Erythroblast (primary cell): ENCODE results near the gene ANKMY1.
"Not testable (repeated sequence)": the region's sequence is repeated elsewhere in the genome, so short reads cannot be mapped to it uniquely, and the experiment has no call there.

Experiments
- DNase-seq, 2 experiments: peaks; one replicate each; lab custom pipeline; 2025; lab: John Stamatoyannopoulos, UW
- GATA1 ChIP-seq: IDR thresholded peaks from 2 replicates; pipeline ENCODE4 v1.6.1; 2011; ENCODE audit warnings: low read depth, mild to moderate bottlenecking, control low read depth, low read length, moderate library complexity
- POLR2A ChIP-seq: IDR thresholded peaks from 2 replicates; pipeline ENCODE4 v1.6.1; 2011; ENCODE audit warnings: mild to moderate bottlenecking, low read length

Gene ANKMY1

DNA sequence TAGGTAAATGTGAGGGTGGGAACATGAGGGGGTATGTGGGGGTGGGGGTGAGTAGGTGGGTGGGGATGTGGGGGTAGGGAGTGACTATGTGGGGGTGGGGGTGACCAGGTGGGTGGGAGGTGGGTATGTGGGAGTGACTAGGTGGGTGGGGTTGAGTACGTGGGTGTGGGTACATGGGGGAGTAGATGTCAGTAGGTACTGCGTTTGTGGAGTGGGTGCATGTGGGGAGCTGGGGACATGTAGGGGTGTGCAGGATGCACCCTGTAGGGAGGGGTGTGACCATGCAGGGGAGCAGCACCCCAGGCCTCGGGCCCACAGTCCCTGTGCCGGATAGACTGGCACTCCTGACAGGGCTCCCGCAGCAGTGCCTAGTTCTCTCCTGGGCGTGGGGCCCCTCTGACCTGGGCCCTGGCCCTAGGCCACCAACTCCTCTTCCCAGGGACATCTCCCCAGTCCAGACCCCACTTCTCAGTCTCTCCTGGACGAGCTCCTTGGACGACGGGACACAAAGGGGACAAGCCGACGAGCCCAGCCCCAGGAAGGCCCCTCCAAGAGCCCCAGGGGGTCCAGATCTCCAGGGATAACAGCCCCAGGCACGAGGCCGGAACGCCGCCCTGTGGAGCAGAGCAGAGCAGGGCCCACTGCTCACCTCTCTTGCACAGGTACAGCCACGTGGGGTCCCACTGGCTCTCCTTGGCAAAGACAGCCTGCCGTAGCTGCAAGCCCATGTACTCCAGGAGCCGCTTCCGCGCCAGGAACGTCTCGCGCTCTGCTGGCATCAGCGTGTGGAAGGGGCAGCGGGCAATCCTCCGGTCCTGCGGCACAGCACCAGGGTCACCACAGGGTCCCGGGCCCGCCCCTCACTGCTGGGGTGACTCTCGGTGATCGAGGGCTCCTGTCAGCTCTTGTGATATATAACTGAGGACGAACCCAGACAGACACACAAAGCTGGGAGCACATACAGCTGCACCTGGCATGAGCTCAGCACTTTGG is 58.2 kb downstream of the ANKMY1 start:
- TF ChIP-seq GATA1 (no peak), POLR2A (no peak)
- DNase-seq: no peak

DNA sequence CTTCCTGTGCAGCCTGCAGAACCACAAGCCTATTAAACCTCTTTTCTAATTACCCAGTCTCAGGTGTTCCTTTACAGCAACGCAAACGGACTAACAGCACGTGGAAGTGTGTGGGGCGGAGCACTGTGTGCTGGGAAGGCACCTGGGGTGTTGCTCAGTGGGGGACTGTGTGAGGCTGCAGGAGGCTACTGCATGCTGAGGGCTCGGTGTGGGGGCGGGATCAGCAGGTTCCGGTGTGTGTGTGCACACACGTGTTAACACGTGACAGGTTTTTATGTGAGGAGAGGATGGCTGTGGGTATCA is 58.9 kb downstream of the ANKMY1 start:
- DNase-seq: no peak
- TF ChIP-seq POLR2A: no peak
- no peak for TF ChIP-seq GATA1

DNA sequence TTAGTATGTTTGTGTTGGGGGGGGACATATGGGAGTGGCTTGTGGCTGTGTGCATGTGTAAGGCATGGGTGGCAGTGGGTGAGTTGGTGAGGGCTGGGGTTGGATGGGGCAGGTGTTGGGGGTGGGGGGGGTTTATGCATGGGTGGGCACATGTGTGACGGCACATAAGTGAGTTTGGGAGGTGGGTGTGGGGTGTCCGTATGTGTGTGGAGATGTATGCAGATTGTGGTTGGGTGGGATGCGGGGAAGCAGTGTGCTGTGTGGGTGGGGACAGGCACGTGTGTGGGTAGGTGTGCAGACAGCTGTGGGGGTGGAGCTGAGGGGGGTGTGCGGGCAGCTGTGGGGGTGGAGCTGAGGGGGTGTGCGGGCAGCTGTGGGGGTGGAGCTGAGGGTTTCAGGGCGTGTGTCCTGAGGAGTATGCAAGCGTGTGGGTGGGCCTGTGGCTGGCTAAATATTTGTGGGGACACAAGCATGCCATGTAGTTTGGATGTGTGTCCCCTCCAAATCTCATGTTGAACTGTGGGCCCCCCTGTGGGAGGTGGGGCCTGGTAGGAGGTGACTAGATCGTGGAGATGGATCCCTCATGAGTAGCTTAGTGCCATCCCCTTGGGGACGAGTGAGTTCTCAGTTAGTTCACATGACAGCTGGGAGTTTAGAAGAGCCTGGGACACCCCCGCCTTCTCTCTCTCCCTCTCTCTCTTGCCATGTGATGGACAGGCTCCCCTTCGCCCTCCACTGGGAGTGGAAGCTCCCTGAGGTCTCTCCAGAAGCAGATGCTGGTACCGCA is 59.4 kb downstream of the ANKMY1 start:
- no peak for DNase-seq
- TF ChIP-seq POLR2A (no peak), GATA1 (no peak)

DNA sequence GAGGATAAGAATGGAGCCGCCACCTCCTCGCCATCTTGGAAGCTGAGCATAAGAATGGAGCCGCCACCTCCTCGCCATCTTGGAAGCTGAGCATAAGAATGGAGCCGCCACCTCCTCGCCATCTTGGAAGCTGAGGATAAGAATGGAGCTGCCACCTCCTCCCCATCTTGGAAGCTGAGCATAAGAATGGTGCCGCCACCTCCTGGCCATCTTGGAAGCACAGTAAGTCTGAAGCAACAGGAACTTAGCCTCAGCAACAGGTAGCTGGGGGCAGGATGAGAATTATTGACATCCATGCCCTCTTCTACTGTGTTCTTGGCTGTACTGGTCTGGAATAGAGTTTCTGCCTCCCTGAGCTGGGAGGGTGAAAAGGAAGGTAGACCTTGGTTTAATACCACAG is 60.7 kb downstream of the ANKMY1 start:
- DNase-seq: peak in 1 of 2 experiments; percentile 33

DNA sequence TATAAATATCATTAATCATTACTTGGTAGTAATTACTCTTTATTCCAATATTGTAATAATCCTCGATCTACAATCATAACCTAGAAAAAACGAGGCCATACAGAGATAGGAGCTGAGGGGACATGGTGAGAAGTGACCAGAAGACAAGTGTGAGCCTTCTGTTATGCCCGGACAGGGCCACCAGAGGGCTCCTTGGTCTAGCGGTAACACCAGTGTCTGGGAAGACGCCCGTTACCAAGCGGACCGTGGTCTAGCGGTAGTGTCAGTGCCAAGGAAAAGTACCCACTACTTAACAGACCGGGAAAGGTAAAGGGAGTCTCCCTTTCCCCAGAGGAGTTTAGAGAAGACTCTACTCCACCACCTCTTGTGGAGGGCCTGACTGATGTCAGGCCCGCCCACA is 62.8 kb downstream of the ANKMY1 start:
- DNase-seq: not testable (repeated sequence)

DNA sequence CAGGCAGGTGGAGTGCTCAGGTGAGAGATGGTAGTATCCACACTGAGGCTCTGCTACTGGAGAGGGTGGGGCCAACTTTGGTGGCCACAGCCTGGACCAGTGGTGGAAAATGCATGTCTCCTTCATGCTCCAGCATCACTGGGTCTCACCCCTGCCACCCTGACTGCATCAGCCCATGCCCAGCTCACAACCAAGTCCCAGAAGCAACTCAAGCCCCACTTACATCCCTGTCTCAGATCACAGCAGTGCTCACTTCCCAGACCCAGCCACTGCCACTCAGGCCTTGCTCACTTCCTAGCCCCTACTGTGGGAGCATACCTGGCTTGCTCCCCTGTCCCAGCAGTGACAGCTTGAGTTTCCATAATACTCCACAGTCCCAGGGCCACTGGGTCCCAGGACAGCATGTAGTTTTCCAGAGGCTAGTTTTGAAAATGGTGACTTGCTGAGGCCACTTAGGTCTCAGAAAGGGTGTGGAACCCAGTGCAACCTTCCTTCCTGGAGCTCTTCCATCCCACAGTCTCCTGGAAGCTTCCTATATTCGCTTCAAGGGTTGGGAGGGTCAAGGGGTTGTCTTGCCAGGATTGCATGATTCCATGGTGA is 63.5 kb downstream of the ANKMY1 start:
- no peak for DNase-seq
- TF ChIP-seq POLR2A (no peak), GATA1 (no peak)

DNA sequence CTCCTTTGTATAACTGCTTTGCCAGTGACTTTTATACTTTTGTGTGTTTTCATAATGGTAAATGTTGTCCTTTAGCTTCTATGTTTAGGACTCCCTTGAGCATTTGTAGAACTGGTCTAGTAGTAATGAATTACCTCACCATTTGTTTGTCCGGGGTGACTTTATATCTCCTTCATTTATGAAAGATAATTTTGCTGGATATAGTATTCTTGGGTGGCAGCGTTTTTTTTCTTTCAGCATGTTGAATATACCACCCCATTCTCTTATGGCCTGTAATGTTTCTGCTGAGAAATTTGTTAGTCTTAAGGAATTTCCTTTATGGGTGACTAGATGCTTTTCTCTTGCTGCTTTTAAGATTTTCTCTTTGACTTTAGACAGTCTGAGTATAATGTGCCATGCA is 66.3 kb downstream of the ANKMY1 start:
- DNase-seq: no peak
- TF ChIP-seq GATA1 (no peak), POLR2A (no peak)

DNA sequence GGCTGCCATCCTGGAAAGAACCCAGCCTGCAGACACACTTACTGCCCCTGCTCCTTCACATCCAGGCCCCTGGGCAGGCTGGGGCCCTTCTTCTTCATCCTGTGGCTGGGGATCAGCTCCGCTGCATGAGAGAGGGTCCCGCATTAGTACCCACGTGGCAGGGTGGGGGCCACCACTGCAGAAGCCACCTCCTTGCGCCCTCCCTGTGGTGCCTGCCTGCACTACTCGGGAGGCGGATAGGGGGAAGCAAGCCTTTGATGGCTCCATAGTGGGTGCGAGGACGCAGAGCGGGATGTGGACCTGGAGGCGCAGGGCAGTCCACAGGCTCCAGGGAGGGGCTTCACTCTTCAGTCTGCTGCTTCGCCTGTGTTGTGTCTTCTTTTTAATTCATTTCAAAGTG is 75.6 kb downstream of the ANKMY1 start:
- TF ChIP-seq GATA1: no peak
- TF ChIP-seq POLR2A: no peak
- no peak for DNase-seq

DNA sequence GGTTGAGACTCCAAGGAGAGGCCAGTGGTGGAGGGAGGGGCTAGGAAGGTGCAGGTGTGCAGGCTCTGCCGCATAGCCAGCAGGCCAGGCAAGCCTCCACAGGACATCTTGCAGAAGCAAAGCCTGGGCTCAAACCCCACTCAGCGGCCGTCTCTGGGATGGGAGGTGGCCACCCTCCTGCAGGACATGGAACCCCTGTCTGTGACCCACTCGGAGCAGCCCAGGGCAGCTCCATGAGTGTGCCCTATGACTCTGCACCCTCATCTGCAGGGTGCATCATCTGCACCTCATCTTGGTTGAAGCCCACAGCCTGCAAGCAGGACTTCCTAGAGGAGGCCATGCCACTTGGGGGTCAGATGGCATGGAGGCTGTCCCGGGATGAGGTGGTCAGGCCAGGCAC is 76.1 kb downstream of the ANKMY1 start:
- TF ChIP-seq POLR2A (no peak), GATA1 (no peak)

DNA sequence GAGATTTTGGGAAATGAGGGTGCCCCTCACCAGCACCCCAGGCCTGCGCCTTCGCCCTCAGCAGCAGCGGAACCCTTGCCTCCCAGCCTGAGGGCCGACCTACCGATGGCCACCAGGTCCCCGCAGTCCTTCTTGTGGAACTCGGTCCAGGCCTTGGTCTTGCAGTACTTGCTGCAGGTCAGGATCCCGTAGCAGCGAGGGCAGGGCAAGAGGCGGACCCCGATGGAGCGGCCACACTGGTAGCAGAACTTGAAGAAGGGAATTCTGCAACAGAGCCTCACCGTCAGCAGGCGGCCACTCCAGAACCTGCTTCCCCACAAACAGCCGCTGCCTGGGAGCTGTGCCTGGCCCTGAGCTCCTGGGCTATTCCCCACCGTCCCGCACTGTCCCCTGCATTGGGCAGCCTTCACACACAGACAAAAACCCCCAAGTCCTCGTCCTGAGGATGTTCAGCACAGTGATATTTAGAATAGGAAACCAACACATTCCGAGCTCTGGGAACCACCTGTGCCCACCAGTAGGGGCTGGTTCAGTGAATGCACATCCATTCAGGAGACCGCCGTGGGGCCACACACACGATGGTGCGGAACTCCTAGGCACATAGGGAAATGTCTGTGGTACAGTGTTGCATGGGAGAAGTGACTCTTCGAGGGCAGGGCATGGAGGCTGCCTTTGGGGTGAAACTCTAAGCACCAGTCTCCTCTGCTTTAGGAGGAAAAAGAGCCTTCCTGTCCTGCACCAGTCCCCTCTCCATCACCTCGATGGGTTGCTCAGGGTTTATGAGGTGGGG is 76.8 kb downstream of the ANKMY1 start:
- TF ChIP-seq GATA1: no peak
- no peak for TF ChIP-seq POLR2A
- no peak for DNase-seq

More for the DNA sequence above, 76.1 kb downstream of the ANKMY1 start:
- no peak for DNase-seq

DNA sequence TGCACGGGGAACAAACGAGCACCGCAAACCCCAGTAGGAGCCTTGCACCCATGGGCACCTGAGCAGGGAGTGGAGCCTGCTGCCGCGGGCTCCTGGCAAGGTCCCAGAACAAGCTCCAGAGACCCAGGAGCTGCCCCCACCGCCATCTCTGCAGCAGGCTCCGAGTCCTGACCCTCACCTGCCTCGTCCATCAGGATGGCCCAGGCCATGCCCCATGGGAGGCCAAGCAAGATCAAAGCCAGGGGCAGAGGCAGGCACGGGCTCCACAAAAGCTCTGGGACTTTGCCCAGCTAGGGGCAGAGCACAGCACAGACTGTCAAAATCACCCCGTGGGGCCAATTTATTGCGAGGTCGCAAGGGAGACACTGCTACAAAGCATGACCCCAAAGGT is 78.7 kb downstream of the ANKMY1 start:
- DNase-seq: no peak
- TF ChIP-seq POLR2A (no peak), GATA1 (no peak)

DNA sequence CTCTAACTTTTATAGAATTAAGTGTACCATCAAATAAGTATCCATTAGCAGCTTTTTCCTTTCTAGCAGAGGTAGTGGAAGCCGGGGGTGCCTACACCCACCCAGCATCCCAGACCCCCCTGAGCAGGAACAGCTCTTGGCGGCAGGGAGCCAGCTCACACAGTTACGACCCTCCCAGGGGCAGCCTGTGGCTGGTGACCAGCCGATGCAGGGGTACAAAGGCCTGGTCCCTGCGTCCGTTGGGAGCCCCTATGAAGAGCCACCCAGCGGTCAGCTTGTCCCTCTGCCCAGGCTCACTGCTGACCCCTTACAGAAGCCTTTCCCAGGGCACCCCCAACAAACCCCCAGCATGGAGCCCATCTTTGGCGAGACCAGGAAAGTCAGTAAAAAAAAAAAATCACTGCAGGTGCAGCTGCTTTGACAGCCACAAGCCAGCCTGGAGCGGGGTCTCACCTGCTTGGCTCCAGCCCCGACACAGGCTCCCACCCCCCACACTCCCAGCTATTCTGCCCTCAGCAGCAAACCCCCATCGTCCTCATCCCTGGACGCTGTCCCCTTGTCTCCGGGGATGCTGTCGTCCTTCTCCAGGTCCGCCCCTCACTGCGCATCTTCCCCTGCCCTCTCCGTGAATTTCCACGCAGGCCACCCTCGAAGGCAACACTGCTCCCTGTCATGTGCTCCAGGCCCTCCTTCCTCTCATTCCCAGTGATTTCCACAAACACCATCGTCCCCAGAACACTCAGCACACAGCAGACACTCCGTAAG is 79.3 kb downstream of the ANKMY1 start:
- DNase-seq: no peak
- TF ChIP-seq POLR2A: no peak
- no peak for TF ChIP-seq GATA1

DNA sequence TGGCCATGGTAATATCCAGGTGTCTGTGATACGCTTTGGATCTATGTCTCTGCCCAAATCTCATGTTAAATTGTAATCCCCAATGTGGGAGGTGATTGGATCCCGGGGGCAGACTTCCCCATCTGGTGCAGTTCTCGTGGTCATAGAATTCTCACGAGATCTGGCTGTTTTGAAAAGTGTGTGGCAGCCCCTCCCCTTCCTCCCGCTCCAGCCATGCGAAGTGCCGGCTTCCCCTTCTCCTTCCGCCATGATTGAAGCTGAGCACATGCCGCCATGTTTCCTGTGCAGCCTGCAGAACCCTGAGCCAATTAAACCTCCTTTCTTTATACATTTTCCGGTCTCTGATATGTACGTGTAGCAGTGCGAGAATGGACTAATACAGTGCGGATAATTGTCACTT is 79.9 kb downstream of the ANKMY1 start:
- no peak for DNase-seq
- TF ChIP-seq POLR2A (no peak), GATA1 (no peak)

DNA sequence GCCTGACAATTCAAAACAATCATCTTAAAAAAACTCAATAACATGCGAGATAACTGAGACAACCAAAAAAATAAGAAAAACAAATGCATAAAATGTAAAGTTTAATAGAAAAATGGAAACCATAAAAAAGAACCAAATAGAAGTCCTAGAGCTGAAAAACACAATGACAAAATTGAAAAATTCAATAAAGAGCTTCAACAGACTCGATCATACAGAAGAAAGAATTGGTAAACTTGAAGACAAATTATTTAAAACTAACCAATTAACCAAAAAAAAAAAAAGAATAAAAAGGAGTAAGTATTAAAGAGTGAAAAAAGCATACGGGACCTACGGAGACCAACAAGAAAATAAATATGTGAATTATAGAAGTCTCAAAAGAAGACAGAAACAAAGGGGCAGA is 84.6 kb downstream of the ANKMY1 start:
- no peak for DNase-seq
- TF ChIP-seq GATA1 (no peak), POLR2A (no peak)
